GM11168 (cell line): ENCODE measurements around the gene PRKAR2A.
"Not testable (repeated sequence)": the region's sequence is repeated elsewhere in the genome, so short reads cannot be mapped to it uniquely, and the experiment has no call there.

Source experiments
- in situ Hi-C: fragments of 300-500 bp; cut with MboI; formaldehyde crosslinking; loops from one replicate; pipeline ENCODE4 v1.12.0; 2022; ENCODE audit warnings: low sequenced_read_pairs; ENCODE audit not compliant: unreplicated experiment

PRKAR2A gene

DNA sequence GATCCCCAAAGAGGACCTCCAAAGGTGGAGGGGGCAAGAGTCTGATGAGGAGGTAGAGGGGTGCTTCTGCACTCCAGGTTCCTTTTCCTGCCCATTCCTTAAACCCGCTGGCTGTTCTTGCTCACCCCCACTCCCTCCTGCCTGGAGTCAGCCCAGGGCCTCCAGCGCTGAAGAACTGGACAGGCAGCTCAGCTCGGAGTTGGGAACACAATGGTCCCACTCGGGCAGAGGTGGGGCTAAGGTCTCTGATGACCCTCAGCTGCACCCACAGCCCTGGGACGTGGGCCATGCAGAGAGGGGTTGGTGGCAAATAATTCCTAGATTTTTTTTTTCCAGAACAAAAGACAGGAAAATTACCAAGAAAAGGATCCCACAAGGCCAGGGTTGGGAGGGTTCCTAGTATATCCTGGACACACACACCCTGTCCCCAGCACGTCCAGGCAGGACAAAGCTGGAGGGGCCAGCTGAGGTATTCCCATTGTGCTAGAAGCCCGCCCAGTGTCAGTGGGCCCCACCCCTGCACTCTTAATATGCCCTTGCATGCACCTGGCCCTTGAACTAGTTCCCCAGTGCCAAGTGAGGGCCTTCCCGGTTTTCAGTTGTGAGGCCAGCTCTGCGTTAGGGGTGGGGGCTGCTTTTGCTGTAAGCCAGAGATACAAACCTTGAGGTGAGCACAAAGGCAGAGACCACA, 108.6 kb downstream of the PRKAR2A start:
- in situ Hi-C loops: no loop called here

DNA sequence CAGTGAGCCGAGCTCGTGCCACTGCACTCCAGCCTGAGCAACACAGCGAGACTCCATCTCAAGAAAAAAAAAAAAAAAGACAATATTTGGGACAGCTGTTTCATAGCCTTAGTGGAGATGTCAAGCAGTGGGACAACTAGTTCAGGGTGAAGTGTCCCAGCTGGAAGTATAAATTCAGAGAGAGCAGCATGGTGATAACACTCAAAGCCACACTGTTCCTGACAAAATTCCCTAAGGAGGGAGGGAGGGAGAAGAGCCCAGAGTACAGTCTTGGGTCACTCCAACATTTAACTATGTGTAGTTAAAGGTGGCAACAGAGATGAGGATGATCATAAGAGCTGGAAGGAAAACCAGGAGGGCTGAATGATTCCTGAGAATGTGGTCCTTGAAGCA, 109.5 kb downstream of the PRKAR2A start:
- in situ Hi-C loops: no loop called here

DNA sequence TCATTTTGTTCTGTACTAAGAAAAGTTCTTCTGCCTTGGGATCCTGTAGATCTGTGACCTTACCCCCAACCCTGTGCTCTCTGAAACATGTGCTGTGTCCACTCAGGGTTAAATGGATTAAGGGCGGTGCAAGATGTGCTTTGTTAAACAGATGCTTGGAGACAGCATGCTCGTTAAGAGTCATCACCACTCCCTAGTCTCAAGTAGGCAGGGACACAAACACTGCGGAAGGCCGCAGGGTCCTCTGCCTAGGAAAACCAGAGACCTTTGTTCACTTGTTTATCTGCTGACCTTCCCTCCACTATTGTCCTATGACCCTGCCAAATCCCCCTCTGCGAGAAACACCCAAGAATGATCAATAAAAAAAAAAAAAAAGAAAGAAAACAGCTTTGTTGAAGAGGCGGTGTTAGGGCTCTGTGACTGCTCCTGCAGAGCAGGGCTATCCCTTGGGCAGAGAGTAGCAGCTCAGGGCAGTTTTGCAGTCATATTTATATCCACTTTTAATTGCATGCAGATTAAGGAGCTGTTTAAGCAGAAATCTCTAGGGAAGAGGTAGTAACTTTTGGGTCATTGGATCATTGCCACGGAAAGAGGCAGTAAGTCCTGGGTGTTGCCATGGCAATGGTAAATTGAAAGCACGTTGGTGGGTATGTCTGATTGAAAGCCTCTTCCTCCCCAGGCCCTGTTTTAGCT, 112.5 kb downstream of the PRKAR2A start:
- in situ Hi-C loops: not testable (repeated sequence)

DNA sequence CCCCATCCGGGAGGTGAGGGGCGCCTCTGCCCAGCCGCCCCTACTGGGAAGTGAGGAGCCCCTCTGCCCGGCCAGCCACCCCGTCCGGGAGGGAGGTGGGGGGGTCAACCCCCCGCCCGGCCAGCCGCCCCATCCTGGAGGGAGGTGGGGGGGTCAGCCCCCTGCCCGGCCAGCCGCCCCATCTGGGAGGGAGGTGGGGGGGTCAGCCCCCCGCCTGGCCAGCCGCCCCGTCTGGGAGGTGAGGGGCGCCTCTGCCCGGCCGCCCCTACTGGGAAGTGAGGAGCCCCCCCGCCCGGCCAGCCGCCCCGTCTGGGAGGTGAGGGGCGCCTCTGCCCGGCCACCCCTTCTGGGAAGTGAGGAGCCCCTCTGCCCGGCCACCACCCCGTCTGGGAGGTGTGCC, 113.1 kb downstream of the PRKAR2A start:
- in situ Hi-C loops: not testable (repeated sequence)

DNA sequence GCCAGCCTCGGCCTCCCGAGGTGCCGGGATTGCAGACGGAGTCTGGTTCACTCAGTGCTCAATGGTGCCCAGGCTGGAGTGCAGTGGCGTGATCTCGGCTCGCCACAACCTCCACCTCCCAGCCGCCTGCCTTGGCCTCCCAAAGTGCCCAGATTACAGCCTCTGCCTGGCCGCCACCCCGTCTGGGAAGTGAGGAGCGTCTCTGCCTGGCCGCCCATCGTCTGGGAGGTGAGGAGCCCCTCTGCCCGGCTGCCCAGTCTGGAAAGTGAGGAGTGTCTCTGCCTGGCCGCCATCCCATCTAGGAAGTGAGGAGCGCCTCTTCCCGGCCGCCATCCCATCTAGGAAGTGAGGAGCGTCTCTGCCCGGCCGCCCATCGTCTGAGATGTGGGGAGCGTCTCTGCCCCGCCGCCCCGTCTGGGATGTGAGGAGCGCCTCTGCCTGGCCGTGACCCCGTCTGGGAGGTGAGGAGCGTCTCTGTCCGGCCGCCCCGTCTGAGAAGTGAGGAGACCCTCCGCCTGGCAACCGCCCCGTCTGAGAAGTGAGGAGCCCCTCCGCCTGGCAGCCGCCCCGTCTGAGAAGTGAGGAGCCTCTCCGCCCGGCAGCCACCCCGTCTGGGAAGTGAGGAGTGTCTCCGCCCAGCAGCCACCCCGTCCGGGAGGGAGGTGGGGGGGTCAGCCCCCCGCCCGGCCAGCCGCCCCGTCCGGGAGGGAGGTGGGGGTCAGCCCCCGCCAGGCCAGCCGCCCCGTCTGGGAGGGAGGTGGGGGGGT, 113.7 kb downstream of the PRKAR2A start:
- in situ Hi-C loops: not testable (repeated sequence)

DNA sequence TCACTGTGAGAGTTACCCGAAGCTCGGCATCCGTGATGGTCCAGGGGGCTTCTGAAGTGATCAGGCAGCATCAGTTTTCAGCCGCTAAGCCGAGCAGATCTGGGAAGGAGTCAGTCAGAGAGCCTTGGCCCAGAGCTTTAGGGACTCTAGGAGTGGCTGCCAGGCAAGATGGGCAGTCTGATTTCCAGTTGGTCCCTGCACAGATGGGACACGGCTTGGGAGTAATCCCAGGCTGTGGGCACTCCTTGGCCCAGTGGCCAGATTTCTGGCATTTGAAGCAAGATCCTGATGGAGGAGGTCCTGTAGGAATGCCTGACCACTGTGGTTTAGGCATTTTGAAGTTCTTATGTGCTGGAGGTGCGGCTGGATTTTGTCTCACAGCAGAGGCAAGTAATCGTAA, 120.2 kb downstream of the PRKAR2A start:
- in situ Hi-C loops: no loop called here

DNA sequence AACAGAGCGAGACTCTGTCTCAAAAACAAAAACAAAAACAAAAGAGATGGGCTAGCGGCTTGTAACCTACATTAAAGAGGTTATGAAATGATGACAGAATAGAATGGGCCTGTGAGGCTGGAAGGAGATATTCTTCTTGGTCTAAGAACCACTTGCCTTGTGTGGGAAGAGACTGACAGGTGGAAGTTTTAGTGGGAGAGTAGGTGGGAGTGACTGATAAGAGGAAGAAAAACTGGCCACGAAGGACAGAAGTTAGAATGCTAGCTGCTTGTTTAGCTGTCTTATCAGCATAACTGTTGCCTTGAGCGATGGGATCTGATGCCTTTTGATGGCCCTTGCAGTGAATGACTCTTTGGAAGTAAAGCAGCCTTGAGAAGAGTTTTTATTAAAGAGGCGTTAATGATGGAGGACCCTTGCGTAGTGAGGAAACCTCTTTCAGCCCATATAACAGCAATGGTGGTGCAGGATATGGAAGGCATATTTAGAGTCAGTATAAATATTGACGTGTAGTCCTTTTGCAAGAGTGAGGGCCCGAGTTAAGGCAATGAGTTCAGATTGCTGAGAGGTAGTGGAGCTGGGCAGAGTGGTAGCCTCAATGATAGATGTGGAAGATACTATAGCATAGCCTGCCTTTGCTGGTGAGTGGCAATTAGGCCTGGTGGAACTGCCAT, 122.4 kb downstream of the PRKAR2A start:
- in situ Hi-C loops: not testable (repeated sequence)

DNA sequence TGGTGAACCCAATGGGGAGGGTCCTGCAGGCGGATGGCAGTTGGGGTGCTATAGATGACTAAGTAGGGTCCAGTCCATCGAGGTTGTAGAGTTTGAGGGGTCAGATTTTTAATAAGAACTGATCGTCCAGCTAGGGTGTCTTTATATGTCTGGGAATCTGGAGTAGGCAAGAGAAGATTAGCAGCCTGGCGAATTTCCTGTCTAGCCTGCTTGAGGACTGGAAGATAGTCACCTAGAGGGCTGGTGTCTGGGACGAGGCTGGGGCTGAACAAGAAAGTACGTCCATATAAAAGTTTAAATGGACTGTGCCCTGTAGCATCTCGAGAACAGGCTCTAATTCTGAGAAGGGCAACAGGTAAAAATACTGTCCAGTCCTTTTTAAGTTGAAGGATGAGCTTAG, 123.9 kb downstream of the PRKAR2A start:
- in situ Hi-C loops: no loop called here

DNA sequence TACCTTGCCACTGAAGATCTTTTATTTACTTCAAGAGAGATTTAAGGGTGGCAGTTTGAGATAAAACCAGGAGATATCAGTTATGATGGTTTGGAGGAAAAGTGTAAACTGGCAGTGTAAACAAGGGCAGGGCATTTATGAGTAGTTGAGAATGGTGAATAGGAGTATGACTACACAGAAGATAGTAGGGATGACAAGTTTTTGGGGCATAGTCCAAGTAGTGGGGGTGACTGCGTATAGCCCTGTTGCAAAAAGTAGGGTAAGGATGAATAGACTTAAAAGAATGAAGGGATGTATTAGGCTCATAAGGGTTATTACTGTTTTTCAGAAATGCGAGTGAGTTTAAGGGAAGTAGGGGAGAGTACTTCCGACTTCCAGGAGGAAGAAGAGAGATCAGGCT, 124.4 kb downstream of the PRKAR2A start:
- in situ Hi-C loops: not testable (repeated sequence)

DNA sequence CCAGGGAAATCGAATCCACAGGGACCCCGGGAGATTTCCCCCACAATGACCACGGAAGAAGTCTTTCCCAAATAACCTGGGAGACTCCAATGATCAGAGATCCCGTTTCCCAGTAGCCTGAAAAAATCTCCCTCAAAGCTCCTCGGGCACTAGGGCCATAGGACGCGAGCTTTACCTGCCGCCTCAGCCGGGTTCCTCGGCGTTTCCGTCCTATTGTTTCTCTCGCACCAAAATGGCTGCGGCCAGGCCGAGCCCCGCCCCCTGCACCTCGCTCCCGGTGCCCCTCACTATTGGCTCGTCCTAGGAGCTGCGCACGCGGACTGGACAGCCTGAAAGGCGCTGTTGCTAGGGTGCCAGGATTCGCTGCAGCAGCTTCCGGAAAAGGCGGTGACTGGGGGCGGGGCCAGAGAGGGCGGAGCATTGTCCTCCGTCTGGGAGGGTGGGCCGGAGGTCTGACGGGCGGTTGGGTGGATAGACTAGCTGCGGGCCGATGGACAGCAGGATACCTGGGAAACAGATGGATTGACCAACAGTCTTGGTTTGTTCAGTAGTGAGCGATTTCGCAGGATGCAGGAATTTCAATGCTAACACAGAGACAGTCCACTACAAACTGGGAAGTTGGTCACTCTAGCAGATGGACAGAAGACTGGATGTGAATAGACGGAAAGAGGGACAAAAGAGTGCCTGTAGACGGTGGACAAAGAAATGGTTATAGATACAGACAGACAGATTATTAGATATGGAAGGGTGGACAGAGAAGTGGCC, 130.5 kb downstream of the PRKAR2A start, which contains the start of gene IP6K2:
IP6K2 (minus strand) TSS at position 240 of the 765 bp plus-strand sequence. CDS start 21,930 bp downstream, outside the sequence.
- in situ Hi-C loops: no loop called here

DNA sequence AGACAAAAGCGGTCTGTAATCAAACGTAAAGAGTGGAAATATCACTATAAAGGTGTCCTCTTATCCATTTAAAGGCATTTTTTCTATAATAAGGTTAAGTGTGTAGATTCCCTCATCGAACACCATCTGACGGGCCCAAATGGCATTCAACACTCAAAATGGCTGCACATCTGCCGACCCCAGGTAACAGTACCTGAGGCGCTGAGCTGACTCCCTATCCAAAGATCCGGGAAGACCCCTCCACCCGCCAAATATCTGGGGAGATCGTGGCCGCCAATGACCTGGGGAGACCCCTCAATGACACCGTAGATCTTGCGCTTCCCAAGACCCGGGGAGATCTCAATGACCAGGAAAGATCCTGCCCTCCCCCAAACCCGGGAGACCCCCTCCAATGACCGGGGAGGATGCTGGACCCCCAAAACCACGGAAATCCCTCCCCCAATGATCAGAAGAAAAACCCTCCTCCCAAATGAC, 131.1 kb downstream of the PRKAR2A start:
- in situ Hi-C loops: no loop called here

DNA sequence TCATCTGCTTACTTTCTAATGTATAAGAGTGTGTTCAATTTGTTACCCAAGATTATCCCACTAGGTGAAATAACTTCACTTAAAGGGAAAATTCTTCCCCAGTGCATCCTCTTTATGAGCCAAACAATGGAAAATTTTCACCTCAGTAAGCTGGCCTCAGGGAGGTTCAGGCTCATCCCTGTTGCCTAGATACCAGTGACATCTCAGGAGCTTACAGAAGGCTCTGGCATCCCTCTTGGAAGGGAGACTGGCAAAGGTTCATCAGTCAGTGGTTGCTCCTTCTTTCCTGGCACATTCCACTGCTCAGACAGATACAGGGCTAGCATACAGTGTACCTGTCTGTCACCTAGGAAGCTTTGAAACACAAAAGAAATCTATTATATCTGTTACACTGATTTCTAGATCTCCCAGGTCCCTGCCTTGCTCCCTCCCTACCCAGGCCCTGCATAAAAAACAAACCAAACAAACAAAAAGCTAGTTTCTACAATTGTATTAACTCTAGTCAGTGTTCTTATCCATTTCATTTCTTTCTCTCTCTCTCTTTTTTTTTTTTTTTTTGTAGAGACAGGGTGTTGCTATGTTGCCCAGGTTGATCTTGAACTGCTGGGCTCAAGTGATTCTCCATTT, 132.4 kb downstream of the PRKAR2A start:
- in situ Hi-C loops: no loop called here

DNA sequence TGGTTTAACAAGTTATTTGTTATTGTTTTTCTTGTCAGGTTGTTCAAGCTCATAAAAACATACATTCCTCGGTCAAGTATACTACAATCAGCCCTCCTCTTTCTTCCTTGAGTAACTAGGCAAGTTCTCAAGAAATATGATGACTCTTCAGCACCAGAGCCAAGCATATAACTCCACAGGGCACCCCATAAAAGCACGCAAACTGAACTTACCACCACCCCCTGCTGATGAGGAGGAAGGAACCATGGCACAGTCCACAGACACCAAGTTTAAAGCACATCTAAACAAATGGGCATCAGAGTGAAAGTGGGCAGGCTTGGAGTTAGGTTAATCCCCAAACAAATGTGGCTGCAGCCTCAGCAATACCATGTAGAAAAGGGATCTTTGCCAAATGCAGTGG, 135.9 kb downstream of the PRKAR2A start:
- in situ Hi-C loops: no loop called here

DNA sequence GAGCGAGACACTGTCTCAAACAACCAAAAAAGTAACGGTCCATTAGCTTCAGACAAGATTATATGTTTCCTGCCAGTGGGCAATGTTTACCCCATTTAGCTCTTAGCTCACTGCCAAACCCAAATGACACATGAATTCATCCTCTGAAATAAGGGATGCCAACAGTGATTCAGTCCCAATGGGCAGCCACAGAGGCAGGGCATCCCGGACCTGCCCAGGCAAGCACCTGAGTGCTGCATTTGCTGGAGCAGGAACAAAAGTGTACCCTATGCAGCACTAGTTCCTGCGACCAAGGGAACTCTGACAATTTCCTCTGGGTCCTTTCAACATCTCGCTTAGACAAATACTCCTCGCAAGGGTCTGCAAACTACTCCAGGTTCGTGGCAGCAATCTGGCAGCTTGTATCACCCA, 138.6 kb downstream of the PRKAR2A start:
- in situ Hi-C loops: no loop called here

DNA sequence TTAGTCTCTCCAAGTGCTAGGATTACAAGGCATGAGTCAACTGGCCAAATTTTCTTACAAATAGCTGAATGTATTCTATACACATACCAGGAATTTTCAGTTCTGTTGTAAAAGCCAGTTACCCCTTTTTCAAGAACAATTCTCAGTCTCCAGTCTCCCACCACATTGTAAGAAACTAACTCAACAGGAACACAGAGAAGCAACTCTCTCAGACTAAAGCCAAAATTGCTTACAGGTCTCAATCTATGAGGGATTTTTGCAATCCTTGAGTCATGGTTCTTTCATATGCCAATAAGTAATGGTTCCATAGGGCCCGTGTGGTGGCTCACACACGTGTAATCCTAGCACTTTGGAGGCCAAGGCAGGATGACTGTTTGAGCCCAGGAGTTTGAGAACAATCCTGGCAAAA, 139.2 kb downstream of the PRKAR2A start:
- in situ Hi-C loops: no loop called here

DNA sequence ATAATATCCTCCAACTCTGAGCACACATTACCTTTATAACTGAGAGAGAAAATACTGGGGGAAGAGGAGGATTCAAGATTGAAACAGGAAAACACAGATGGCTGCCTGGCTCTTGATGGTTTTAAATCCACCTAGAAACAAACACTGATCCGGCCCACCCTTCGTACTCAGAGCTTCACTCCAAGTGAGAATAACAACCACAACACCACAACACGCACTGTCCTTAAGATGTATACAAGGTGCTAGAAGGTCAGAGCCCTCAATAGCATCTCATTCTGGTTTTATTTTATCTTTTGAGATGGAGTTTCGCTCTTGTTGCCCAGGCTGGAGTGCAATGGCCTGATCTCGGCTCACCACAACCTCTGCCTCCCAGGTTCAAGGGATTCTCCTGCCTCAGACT, 140.5 kb downstream of the PRKAR2A start:
- in situ Hi-C loops: no loop called here

DNA sequence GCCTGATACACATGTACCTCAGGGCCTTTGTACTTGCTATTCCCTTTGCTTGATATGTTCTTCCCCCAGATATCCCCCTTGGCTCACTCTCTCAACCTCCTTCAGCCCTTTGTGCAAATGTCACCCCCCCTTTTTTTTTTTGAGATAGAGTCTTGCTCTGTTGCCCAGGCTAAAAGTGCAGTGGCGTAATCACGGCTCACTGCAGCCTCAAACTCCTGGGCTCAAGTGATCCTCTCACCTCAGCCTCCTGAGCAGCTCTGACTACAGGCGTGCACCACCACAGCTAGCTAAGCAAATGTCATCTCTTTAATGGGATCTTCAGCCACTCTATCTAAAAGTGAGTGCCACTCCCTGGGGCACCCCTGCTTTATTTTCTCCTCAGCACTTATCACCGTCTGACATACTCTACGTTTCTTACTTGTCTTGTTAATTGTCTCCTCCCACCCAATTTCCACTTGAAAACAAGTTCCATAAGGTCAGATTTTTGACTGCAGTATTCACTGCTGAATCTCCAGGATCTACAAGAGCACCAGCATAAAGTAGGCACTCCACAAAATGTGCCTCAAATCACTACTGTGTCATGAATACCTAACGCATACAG, 145.3 kb downstream of the PRKAR2A start:
- in situ Hi-C loops: no loop called here

DNA sequence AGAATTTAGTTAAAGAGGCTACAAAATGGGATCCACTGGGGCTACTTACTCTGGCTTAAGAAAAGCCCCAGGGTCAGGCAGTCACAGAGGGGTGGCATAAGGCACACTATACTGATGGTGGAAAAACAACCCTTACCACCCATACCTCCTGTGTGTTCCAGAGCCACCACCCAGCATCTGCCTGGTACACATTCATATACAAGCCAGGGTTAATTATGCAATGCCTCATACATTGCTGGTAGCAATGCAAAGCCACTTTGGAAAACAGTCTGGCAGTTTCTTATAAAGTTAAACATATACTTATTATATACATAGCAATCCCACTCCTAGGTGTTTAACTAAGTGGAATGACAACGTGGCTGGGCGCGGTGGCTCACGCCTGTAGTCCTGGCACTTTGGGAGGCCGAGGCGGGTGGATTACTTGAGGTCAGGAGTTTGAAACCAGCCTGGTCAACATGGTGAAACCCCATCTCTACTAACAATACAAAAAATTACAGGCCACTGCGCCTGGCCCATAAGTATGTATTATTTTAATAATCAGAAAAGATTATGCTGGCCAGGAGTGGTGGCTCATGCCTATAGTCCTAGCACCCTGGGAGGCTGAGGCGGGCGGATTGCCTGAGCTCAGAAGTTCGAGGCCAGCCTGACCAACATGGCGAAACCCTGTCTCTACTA, 146.8 kb downstream of the PRKAR2A start:
- in situ Hi-C loops: no loop called here
